CD8-positive, alpha-beta memory T cell (primary cell): ENCODE results near the gene IER5L. TPM values are rescaled to one million over a fixed set of nuclear protein-coding genes. Genes with fewer than 3 reads are reported as not detected.

ENCODE experiments used
- CTCF ChIA-PET: fragments of 350-600 bp; sonication (Branson Sonifier 250); formaldehyde crosslinking; loops from one replicate; lab custom pipeline; 2021; ENCODE audit warnings: antibody characterized with exemption; lab: Charles Lee
- POLR2A ChIA-PET: fragments of 350-600 bp; sonication (Branson Sonifier 250); formaldehyde crosslinking; loops from one replicate; lab custom pipeline; 2021; ENCODE audit warnings: antibody characterized with exemption; lab: Charles Lee
- DNase-seq, 5 donors: peaks; one replicate each; pipeline versions ENCODE4 v3.0.0 to v3.0.0-alpha.2; 2020 to 2022; ENCODE audit warnings: mixed read lengths in 1 of 5
- H3K27ac ChIP-seq: one replicate; pipeline ENCODE4 v1.7.0; 2013; ENCODE audit warnings: low read depth, mild to moderate bottlenecking, low read length, moderate library complexity
- H3K27me3 ChIP-seq: 2 replicates; pipeline ENCODE4 v1.7.0; 2013; ENCODE audit warnings: low read length, mild to moderate bottlenecking; ENCODE audit not compliant: insufficient read depth, poor library complexity, severe bottlenecking
- H3K36me3 ChIP-seq: 2 replicates; pipeline ENCODE4 v1.7.0; 2013; ENCODE audit warnings: mild to moderate bottlenecking, low read length, moderate library complexity; ENCODE audit not compliant: insufficient read depth
- H3K4me1 ChIP-seq: 2 replicates; pipeline ENCODE4 v1.7.0; 2013; ENCODE audit warnings: mild to moderate bottlenecking, low read length, moderate library complexity; ENCODE audit not compliant: insufficient read depth
- H3K4me3 ChIP-seq: 2 replicates; pipeline ENCODE4 v1.7.0; 2013; ENCODE audit warnings: mild to moderate bottlenecking, low read length
- H3K9me3 ChIP-seq: 2 replicates; pipeline ENCODE4 v1.7.0; 2013; ENCODE audit warnings: mild to moderate bottlenecking, low read length
- H3K27ac Mint-ChIP-seq, 8 donors: one replicate each; pipeline ENCODE4 v1.8.0; 2020 to 2021; ENCODE audit warnings: mixed read lengths in 8 of 8, mild to moderate bottlenecking in 6 of 8, inconsistent platforms in 3 of 8, moderate library complexity in 3 of 8
- H3K27me3 Mint-ChIP-seq, 2 donors: one replicate each; pipeline ENCODE4 v1.8.0; 2020 to 2021; ENCODE audit warnings: mixed read lengths in 2 of 2, mild to moderate bottlenecking in 1 of 2, moderate library complexity in 1 of 2
- H3K36me3 Mint-ChIP-seq, 3 donors: one replicate each; pipeline ENCODE4 v1.8.0; 2020 to 2021; ENCODE audit warnings: mixed read lengths in 3 of 3, inconsistent platforms in 1 of 3, mild to moderate bottlenecking in 1 of 3
- H3K4me1 Mint-ChIP-seq, 3 donors: one replicate each; pipeline ENCODE4 v1.8.0; 2020 to 2021; ENCODE audit warnings: mixed read lengths in 3 of 3, inconsistent platforms in 1 of 3, mild to moderate bottlenecking in 1 of 3
- H3K4me3 Mint-ChIP-seq, 7 donors: one replicate each; pipeline ENCODE4 v1.8.0; 2020 to 2021; ENCODE audit warnings: mixed read lengths in 7 of 7, mild to moderate bottlenecking in 6 of 7, moderate library complexity in 4 of 7, inconsistent platforms in 2 of 7
- H3K9me3 Mint-ChIP-seq, 5 donors: one replicate each; pipeline ENCODE4 v1.8.0; 2020 to 2022; ENCODE audit warnings: mixed read lengths in 5 of 5, mild to moderate bottlenecking in 3 of 5, moderate library complexity in 2 of 5, inconsistent platforms in 1 of 5
- polyA plus RNA-seq: library from polyadenylated mRNA; unstranded; fragments of 300-500 nt; fragmentation: Illumina TruSeq; gene quantifications from one replicate; pipeline ENCODE4 v1.2.3, GENCODE V29; 2021
- total RNA-seq, 2 experiments: library from RNA; stranded (reverse); gene quantifications; one replicate each; pipeline ENCODE4 v1.2.3, GENCODE V29; 2021

Gene IER5L
- total and polyA plus RNA-seq, 3 experiments from 2014 or later: 0.16 to 3.0 (median 2.8) TPM

DNA sequence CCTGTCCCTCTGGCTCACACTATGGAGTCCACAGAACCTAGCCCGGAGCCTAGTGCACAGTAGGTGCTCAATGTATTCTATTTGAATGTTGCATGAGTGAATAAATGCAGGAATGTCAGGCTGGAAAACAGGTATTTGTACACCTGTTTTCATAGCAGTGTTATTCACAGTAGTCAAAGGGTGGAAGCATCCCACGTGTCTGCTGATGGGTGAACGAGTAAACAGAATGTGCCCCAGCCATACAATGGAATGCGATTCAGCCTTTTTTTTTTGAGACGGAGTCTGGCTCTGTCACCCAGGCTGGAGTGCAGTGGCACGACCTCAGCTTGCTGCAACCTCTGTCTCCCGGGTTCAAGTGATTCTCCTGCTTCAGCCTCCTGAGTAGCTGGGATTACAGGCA is 31.5 kb upstream of the IER5L start:
- Histone ChIP-seq H3K27me3 (no peaks in the 10 kb centered on the region), H3K27ac (no peak overlapping the region), H3K36me3 (no peaks in the 10 kb centered on the region), H3K9me3 (no peaks in the 10 kb centered on the region), H3K4me1 (peaks cover 36% of the 10 kb centered on the region), H3K4me3 (no peak overlapping the region)
- CTCF ChIA-PET: interaction anchor here (1.0 to 1.4 kb wide), 4 partner anchors 12 to 174 kb away, joined by 3 to 4 read pairs (median 4); no protein-coding TSS in a partner anchor
- Mint-ChIP-seq H3K4me3 (peak overlapping the region in 3 of 7 donors; percentile 5 to 66 (median 15)), H3K27ac (no peak overlapping the region), H3K4me1 (peaks cover 29 to 33% (median 33%) of the 10 kb centered on the region in 3 donors), H3K27me3 (no peaks in the 10 kb centered on the region), H3K36me3 (no peaks in the 10 kb centered on the region), H3K9me3 (no peaks in the 10 kb centered on the region)
- no peak for DNase-seq
- POLR2A ChIA-PET: no interaction called here

DNA sequence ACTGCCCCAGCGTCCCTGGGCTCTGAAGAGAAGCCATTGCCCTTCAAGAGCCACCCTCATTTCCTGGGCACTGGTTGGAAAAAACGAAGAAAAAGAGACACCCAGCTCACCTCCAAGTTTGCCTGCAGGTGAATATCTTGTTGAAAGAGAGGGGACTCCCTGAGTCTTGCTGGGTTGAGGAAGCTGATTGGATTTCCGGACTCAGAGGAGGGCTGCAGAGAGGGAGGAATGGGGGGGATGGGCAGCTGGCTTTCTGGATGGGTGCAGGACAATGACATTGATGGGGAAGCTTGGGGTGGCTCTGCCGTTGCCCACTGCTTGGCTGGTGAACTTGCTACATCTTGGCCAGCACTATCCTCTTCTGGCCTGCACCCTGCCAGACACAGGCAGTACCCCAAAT is 31.0 kb upstream of the IER5L start:
- Histone ChIP-seq H3K36me3 (no peaks in the 10 kb centered on the region), H3K4me1 (peaks cover 36% of the 10 kb centered on the region), H3K4me3 (no peak overlapping the region), H3K27ac (no peak overlapping the region), H3K9me3 (no peaks in the 10 kb centered on the region), H3K27me3 (no peaks in the 10 kb centered on the region)
- Mint-ChIP-seq H3K36me3 (no peaks in the 10 kb centered on the region), H3K4me3 (peak overlapping the region in 5 of 7 donors; percentile 52 to 73 (median 66)), H3K9me3 (no peaks in the 10 kb centered on the region), H3K4me1 (peaks cover 29 to 33% (median 33%) of the 10 kb centered on the region in 3 donors), H3K27ac (peak overlapping the region in 4 of 8 donors; percentile 17 to 91 (median 74)), H3K27me3 (no peaks in the 10 kb centered on the region)
- POLR2A ChIA-PET: interaction anchor here (1.1 kb wide), 1 partner anchor 28 kb away, joined by 3 read pairs; no protein-coding TSS in a partner anchor
- CTCF ChIA-PET: interaction anchor here (1.0 to 1.4 kb wide), 4 partner anchors 12 to 174 kb away, joined by 3 to 4 read pairs (median 4); no protein-coding TSS in a partner anchor
- DNase-seq: no peak

DNA sequence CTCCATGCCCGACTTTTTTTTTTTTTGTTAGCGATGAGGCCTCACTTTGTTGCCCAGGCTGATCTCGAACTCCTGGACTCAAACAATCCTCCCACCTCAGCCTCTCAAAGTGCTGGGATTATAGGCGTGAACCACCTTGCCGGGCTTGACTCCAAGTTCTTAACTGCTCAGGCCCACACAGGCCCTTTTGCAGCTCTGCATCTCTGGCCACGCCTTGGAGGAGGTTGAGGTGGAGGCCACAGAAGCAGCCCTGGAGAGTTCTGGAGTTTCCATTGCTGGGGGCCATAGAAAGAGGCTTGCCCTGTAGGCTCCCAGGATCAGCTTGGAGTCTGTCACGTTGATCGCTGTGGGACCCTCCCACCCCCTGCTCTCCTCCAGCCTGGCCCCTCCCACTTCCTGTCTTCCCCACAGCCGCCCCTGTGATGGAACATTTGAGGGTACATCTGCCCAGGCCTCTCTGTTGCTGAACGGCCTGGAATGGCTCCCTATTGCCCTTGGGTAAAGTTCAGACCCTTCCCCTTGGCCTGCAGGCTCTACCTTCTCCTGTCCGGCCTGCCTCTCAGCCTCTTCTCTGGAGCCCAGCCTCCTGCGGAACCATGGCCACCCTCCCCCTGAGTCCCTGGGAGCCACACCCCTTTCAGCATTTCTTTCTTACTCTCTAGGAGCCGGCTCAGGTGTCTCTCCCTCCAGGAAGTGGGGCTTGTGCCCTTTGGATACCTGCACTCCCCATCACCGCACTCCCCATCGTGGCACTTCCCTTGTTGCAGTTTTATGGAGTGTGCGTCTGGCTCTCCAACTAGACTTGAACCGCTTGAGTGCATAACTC is 30.4 kb upstream of the IER5L start:
- Histone ChIP-seq H3K27ac (no peak overlapping the region), H3K9me3 (no peaks in the 10 kb centered on the region), H3K27me3 (no peaks in the 10 kb centered on the region), H3K4me3 (no peak overlapping the region), H3K36me3 (no peaks in the 10 kb centered on the region), H3K4me1 (peaks cover 39% of the 10 kb centered on the region)
- ChIA-PET POLR2A (interaction anchor here (0.9 to 1.1 kb wide), 2 partner anchors 17 to 29 kb away, joined by 3 read pairs; no protein-coding TSS in a partner anchor), CTCF (interaction anchor here (1.0 to 1.7 kb wide), 5 partner anchors 13 to 175 kb away, joined by 3 to 4 read pairs (median 4); no protein-coding TSS in a partner anchor)
- H3K27me3 Mint-ChIP-seq: no peaks in the 10 kb centered on the region
- H3K27ac Mint-ChIP-seq: peak overlapping the region in 7 of 8 donors; percentile 17 to 91 (median 68)
- H3K4me1 Mint-ChIP-seq: peaks cover 29 to 33% (median 33%) of the 10 kb centered on the region in 3 donors
- H3K9me3 Mint-ChIP-seq: no peaks in the 10 kb centered on the region
- DNase-seq: peak in 4 of 5 donors; percentile 13 to 69 (median 38)
- peak overlapping the region in 6 of 7 donors; percentile 52 to 84 (median 67) for H3K4me3 Mint-ChIP-seq
- no peaks in the 10 kb centered on the region for H3K36me3 Mint-ChIP-seq

GRCh38 chr9:129206905-129207304 is 28.8 kb upstream of the IER5L start:
- ChIA-PET POLR2A (interaction anchor here (1.0 kb wide), 1 partner anchor 29 kb away, joined by 3 read pairs; the partner anchor contains the start of gene IER5L), CTCF (interaction anchor here (1.7 kb wide), 1 partner anchor 14 kb away, joined by 4 read pairs; no protein-coding TSS in a partner anchor)
- Histone ChIP-seq H3K27ac (no peak overlapping the region), H3K4me1 (peaks cover 42% of the 10 kb centered on the region), H3K4me3 (no peak overlapping the region), H3K27me3 (no peaks in the 10 kb centered on the region), H3K9me3 (no peaks in the 10 kb centered on the region), H3K36me3 (no peaks in the 10 kb centered on the region)
- H3K4me3 Mint-ChIP-seq: peak overlapping the region in 6 of 7 donors; percentile 12 to 82 (median 42)
- H3K9me3 Mint-ChIP-seq: no peaks in the 10 kb centered on the region
- no peaks in the 10 kb centered on the region for H3K27me3 Mint-ChIP-seq
- no peaks in the 10 kb centered on the region for H3K36me3 Mint-ChIP-seq
- H3K4me1 Mint-ChIP-seq: peaks cover 29 to 39% (median 33%) of the 10 kb centered on the region in 3 donors
- DNase-seq: peak in 2 of 5 donors; percentile 52 to 65
- H3K27ac Mint-ChIP-seq: peak overlapping the region; percentile 62 to 85 (median 70)

- H3K4me3 Mint-ChIP-seq: no peak overlapping the region
- H3K36me3 Mint-ChIP-seq: no peaks in the 10 kb centered on the region
- H3K27me3 Mint-ChIP-seq: no peaks in the 10 kb centered on the region
- no peaks in the 10 kb centered on the region for H3K9me3 ChIP-seq
- no peak overlapping the region for H3K27ac ChIP-seq
- H3K36me3 ChIP-seq: no peaks in the 10 kb centered on the region
- no peaks in the 10 kb centered on the region for H3K9me3 Mint-ChIP-seq
- peaks cover 29 to 39% (median 33%) of the 10 kb centered on the region in 3 donors for H3K4me1 Mint-ChIP-seq
- DNase-seq: no peak
- H3K4me1 ChIP-seq: peaks cover 42% of the 10 kb centered on the region
- H3K4me3 ChIP-seq: no peak overlapping the region
- CTCF ChIA-PET: no interaction called here
- POLR2A ChIA-PET: no interaction called here
- no peaks in the 10 kb centered on the region for H3K27me3 ChIP-seq
- peak overlapping the region in 5 of 8 donors; percentile 52 to 85 (median 71) for H3K27ac Mint-ChIP-seq
These were observed 28.3 kb upstream of the IER5L start for GRCh38 chr9:129206401-129206800.

- no peaks in the 10 kb centered on the region for H3K9me3 ChIP-seq
- no peaks in the 10 kb centered on the region for H3K27me3 ChIP-seq
- peaks cover 42% of the 10 kb centered on the region for H3K4me1 ChIP-seq
- Mint-ChIP-seq H3K27ac (peak overlapping the region in 1 of 8 donors; percentile 78), H3K27me3 (no peaks in the 10 kb centered on the region), H3K4me3 (peak overlapping the region in 1 of 7 donors; percentile 61), H3K36me3 (no peaks in the 10 kb centered on the region), H3K9me3 (no peaks in the 10 kb centered on the region), H3K4me1 (peaks cover 29 to 39% (median 33%) of the 10 kb centered on the region in 3 donors)
- no peaks in the 10 kb centered on the region for H3K36me3 ChIP-seq
- H3K4me3 ChIP-seq: no peak overlapping the region
- CTCF ChIA-PET: no interaction called here
- no peak overlapping the region for H3K27ac ChIP-seq
- POLR2A ChIA-PET: no interaction called here
- DNase-seq: no peak
These were observed 26.8 kb upstream of the IER5L start for GRCh38 chr9:129204840-129205239.

GRCh38 chr9:129203556-129203909 is 25.5 kb upstream of the IER5L start:
- ChIA-PET POLR2A (no interaction called here), CTCF (no interaction called here)
- Histone ChIP-seq H3K4me1 (peaks cover 31% of the 10 kb centered on the region), H3K27me3 (no peaks in the 10 kb centered on the region), H3K9me3 (no peaks in the 10 kb centered on the region), H3K4me3 (peak overlapping the region; percentile 76), H3K36me3 (no peaks in the 10 kb centered on the region), H3K27ac (peak overlapping the region; percentile 70)
- Mint-ChIP-seq H3K4me1 (peaks cover 20 to 29% (median 23%) of the 10 kb centered on the region in 3 donors), H3K4me3 (peak overlapping the region in 6 of 7 donors; percentile 68 to 94 (median 76)), H3K36me3 (no peaks in the 10 kb centered on the region), H3K27me3 (peaks cover 0 to 6% of the 10 kb centered on the region in 2 donors), H3K9me3 (no peaks in the 10 kb centered on the region), H3K27ac (peak overlapping the region in 3 of 8 donors; percentile 27 to 81 (median 47))
- DNase-seq: no peak
